HepG2 (cell line): ENCODE data around the gene MINDY2. TPM values are rescaled to one million over a fixed set of nuclear protein-coding genes. Genes with fewer than 3 reads are reported as not detected.

Experiments used
- ATAC-seq: fragments of 200-7000 bp; cut with Tn5 transposase; 3 replicates; pipeline ENCODE4 v1.9.1; 2020; ENCODE audit warnings: mild to moderate bottlenecking, moderate library complexity
- BruUV-seq: library from RNA; stranded (reverse); fragments of 400-500 nt; replicated peaks from 2 replicates; lab custom pipeline; 2021; lab: Mats Ljungman, UMichigan
- CTCF ChIA-PET: fragments of 300-600 bp; formaldehyde crosslinking; extraction: SDS; loops from one replicate; lab custom pipeline; 2021; ENCODE audit warnings: low total read pairs, inconsistent platforms, low intra/inter-chr PET ratio; lab: Yijun Ruan, JAX
- POLR2A ChIA-PET: fragments of 350-600 bp; sonication (Branson Sonifier 250); formaldehyde crosslinking; loops from one replicate; lab custom pipeline; 2020; ENCODE audit warnings: antibody characterized with exemption, inconsistent platforms; lab: Yijun Ruan, JAX
- DNase-seq: peaks from one replicate; pipeline ENCODE4 v3.0.0-alpha.2; 2015; ENCODE audit warnings: low spot score
- FAIRE-seq: peaks from 3 replicates; lab custom pipeline; 2011; peaks lifted over from hg19 to GRCh38; lab: Jason Lieb, UNC
- H2AFZ ChIP-seq: one replicate; pipeline ENCODE4 v1.6.1; 2011; ENCODE audit warnings: low read length, inconsistent platforms
- H3K27ac ChIP-seq: fragments of 300-600 bp; 3 replicates; pipeline ENCODE4 v1.8.0; 2011; ENCODE audit warnings: mixed run types, mild to moderate bottlenecking, mixed read lengths, low read length, inconsistent platforms; ENCODE audit not compliant: insufficient read depth; ENCODE audit errors: extremely low read length
- H3K27me3 ChIP-seq, 2 experiments: fragments of 200-600 bp in 1 of 2; 2 replicates in 1 of 2; 3 replicates in 1 of 2; pipeline versions ENCODE4 v1.6.0 to v1.8.0; 2011; ENCODE audit warnings: low read length in 2 of 2, mild to moderate bottlenecking in 2 of 2, moderate library complexity in 2 of 2, inconsistent platforms in 1 of 2; ENCODE audit not compliant: insufficient read depth in 2 of 2, control insufficient read depth in 1 of 2
- H3K36me3 ChIP-seq, 2 experiments: fragments of 200-600 bp in 1 of 2; replicated peaks in 1 of 2; 2 replicates in 1 of 2; 3 replicates in 1 of 2; pipeline versions ENCODE4 v1.5.1 to v1.8.0; 2011; ENCODE audit warnings: low read length in 2 of 2, inconsistent platforms in 1 of 2; ENCODE audit not compliant: insufficient read depth in 2 of 2, control insufficient read depth in 1 of 2
- H3K4me1 ChIP-seq: 2 replicates; pipeline ENCODE4 v1.5.1; 2012; ENCODE audit warnings: low read length, inconsistent platforms; ENCODE audit not compliant: insufficient read depth
- H3K4me2 ChIP-seq: 2 replicates; pipeline ENCODE4 v1.6.0; 2011; ENCODE audit warnings: low read depth, low read length, inconsistent platforms
- H3K4me3 ChIP-seq, 3 experiments: fragments of 200-600 bp in 1 of 3; sonication (generic), shearing (Covaris generic) in 1 of 3; replicated peaks in 1 of 3; 2 replicates each; pipeline ENCODE4 v1.5.1; 2011 to 2016; ENCODE audit warnings: low read length in 3 of 3, inconsistent platforms in 2 of 3, low read depth in 2 of 3, mild to moderate bottlenecking in 2 of 3, control low read depth in 1 of 3, mixed read lengths in 1 of 3; ENCODE audit not compliant: insufficient read depth in 1 of 3
- H3K79me2 ChIP-seq: one replicate; pipeline ENCODE4 v1.6.1; 2011; ENCODE audit warnings: low read length, inconsistent platforms; ENCODE audit not compliant: insufficient read depth
- H3K9ac ChIP-seq: 2 replicates; pipeline ENCODE4 v1.6.0; 2011; ENCODE audit warnings: mild to moderate bottlenecking, low read depth, low read length, inconsistent platforms; ENCODE audit not compliant: insufficient read depth
- H3K9me3 ChIP-seq: 2 replicates; pipeline ENCODE4 v1.5.1; 2012; ENCODE audit warnings: mild to moderate bottlenecking, low read length
- H4K20me1 ChIP-seq: 2 replicates; pipeline ENCODE4 v1.6.0; 2011; ENCODE audit warnings: inconsistent platforms, mild to moderate bottlenecking, low read length, moderate library complexity; ENCODE audit not compliant: insufficient read depth
- HBP1 ChIP-seq: IDR thresholded peaks from 2 replicates; pipeline ENCODE4 v1.6.1; 2016; ENCODE audit warnings: low read depth, control low read depth
- MED13 ChIP-seq: sonication (generic); formaldehyde crosslinking; IDR thresholded peaks from 2 replicates; pipeline ENCODE4 v1.5.0; 2020; ENCODE audit warnings: missing genetic modification reagents
- SMAD9 ChIP-seq: sonication (generic); formaldehyde crosslinking; IDR thresholded peaks from 2 replicates; pipeline ENCODE4 v1.5.1; 2020; ENCODE audit warnings: mild to moderate bottlenecking, missing genetic modification reagents
- TOE1 ChIP-seq: sonication (generic); formaldehyde crosslinking; IDR thresholded peaks from 2 replicates; pipeline ENCODE4 v1.4.0; 2020; ENCODE audit warnings: mild to moderate bottlenecking, missing genetic modification reagents
- ZFP37 ChIP-seq: sonication (generic); formaldehyde crosslinking; IDR thresholded peaks from 2 replicates; pipeline ENCODE4 v1.4.0; 2020; ENCODE audit warnings: missing genetic modification reagents, borderline replicate concordance
- ZNF576 ChIP-seq: sonication (generic); formaldehyde crosslinking; IDR thresholded peaks from 2 replicates; pipeline ENCODE4 v1.4.0; 2020; ENCODE audit warnings: mild to moderate bottlenecking, missing genetic modification reagents
- ZNF710 ChIP-seq: sonication (generic); formaldehyde crosslinking; IDR thresholded peaks from 2 replicates; pipeline ENCODE4 v1.5.0; 2020; ENCODE audit warnings: mild to moderate bottlenecking, missing genetic modification reagents, borderline replicate concordance
- WGBS: methylation state at CpG from one replicate; pipeline ENCODE4 v1.1.6; 2017; ENCODE audit warnings: low lambda C conversion rate; 5-methylcytosine and 5-hydroxymethylcytosine counted together
- in situ Hi-C: cut with HindIII; loops from 2 replicates; pipeline ENCODE4 v1.10.0; 2017; ENCODE audit warnings: low pct_unique_long_range_greater_than_20kb; ENCODE audit not compliant: extremely low pct_ligation_motif_present
- intact Hi-C: fragments of 100-400 bp; cut with micrococcal nuclease; formaldehyde crosslinking; loops from one replicate; pipeline ENCODE4 v1.10.0; 2022; ENCODE audit not compliant: unreplicated experiment
- polyA plus RNA-seq, 8 experiments: library from polyadenylated mRNA; depleted of rRNA in 3 of 8; stranded (reverse) in 7 of 8; unstranded in 1 of 8; fragments of >200 nt; fragmentation: Illumina TruSeq in 4 of 8; extraction: Trizol in 4 of 8; gene quantifications; 2 replicates each; pipeline versions ENCODE4 v1.2.1 to v1.2.3, GENCODE V29; 2011 to 2016; ENCODE audit warnings: low read depth in 4 of 8, missing spikeins in 1 of 8, mixed read lengths in 1 of 8; ENCODE audit not compliant: insufficient read depth in 1 of 8
- total RNA-seq, 5 experiments: library from RNA; depleted of rRNA; stranded (reverse); fragments of >200 nt; fragmentation: Illumina TruSeq; extraction: Trizol; gene quantifications; 2 replicates each; pipeline ENCODE4 v1.2.3, GENCODE V29; 2016; ENCODE audit warnings: low read depth in 1 of 5

The MINDY2 gene
- total and polyA plus RNA-seq, 2 of the 13 experiments (the other 11 are each of a cell fraction or from before 2014, with no cell fraction given): 7.2 to 12.6 TPM

GRCh38 chr15:58732625-58733363, 38.3 kb upstream of the MINDY2 start:
- H3K79me2 ChIP-seq: peaks cover 98% of the 10 kb centered on the region
- no peak overlapping the region for H3K9ac ChIP-seq
- H3K4me2 ChIP-seq: no peak overlapping the region
- DNase-seq: no peak
- TF ChIP-seq ZNF710 (CRISPR knock-in tag) (no peak), ZNF576 (CRISPR knock-in tag) (no peak), SMAD9 (CRISPR knock-in tag) (no peak), ZFP37 (no peak), MED13 (CRISPR knock-in tag) (no peak), TOE1 (no peak), HBP1 (CRISPR knock-in tag) (no peak)
- TF ChIP-seq, all 625 proteins: peak for 0
- H3K9me3 ChIP-seq: no peaks in the 10 kb centered on the region
- H2AFZ ChIP-seq: no peak overlapping the region
- FAIRE-seq (no peak), ATAC-seq (no peak)
- intact Hi-C loops: no loop called here
- CTCF ChIA-PET: no interaction called here
- WGBS: 100% methylated on average over 4 of the region's 4 CpGs
- no peak overlapping the region for H3K27ac ChIP-seq
- in situ Hi-C loops: no loop called here
- no peak overlapping the region for H3K4me3 ChIP-seq
- peaks cover 48% of the 10 kb centered on the region for H3K4me1 ChIP-seq
- BruUV-seq: no TSS peak
- H4K20me1 ChIP-seq: peaks cover 34% of the 10 kb centered on the region
- POLR2A ChIA-PET: no interaction called here
- H3K27me3 ChIP-seq: no peaks in the 10 kb centered on the region
- peaks cover 0 to 3% of the 10 kb centered on the region in 2 experiments; a peak in 1 of 5 replicates for H3K36me3 ChIP-seq
